ENCODE results near the gene LAMB1. TPM values are rescaled to one million over a fixed set of nuclear protein-coding genes. Genes with fewer than 3 reads are reported as not detected.

Gene LAMB1
- total and polyA plus RNA-seq, 7 donors: 17.0 to 45.9 (median 25.8) TPM

GRCh38 chr7:107946451-107946850 lies 56.5 kb downstream of the LAMB1 start:
- Histone ChIP-seq H3K27ac (no peak overlapping the region), H3K4me1 (peaks cover 10% of the 10 kb centered on the region), H3K9me3 (no peaks in the 10 kb centered on the region), H3K27me3 (ENCODE audit: insufficient read depth in 3 of 3, low read length in 2 of 3) (no peaks in the 10 kb centered on the region), H3K36me3 (ENCODE audit: insufficient read depth in 1 of 2, low read depth in 1 of 2) (peaks cover 6 to 39% of the 10 kb centered on the region in 2 donors), H3K4me3 (no peak overlapping the region)
- TF ChIP-seq, protein P1, sequence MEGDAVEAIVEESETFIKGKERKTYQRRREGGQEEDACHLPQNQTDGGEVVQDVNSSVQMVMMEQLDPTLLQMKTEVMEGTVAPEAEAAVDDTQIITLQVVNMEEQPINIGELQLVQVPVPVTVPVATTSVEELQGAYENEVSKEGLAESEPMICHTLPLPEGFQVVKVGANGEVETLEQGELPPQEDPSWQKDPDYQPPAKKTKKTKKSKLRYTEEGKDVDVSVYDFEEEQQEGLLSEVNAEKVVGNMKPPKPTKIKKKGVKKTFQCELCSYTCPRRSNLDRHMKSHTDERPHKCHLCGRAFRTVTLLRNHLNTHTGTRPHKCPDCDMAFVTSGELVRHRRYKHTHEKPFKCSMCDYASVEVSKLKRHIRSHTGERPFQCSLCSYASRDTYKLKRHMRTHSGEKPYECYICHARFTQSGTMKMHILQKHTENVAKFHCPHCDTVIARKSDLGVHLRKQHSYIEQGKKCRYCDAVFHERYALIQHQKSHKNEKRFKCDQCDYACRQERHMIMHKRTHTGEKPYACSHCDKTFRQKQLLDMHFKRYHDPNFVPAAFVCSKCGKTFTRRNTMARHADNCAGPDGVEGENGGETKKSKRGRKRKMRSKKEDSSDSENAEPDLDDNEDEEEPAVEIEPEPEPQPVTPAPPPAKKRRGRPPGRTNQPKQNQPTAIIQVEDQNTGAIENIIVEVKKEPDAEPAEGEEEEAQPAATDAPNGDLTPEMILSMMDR (IDR thresholded peaks at IDR 0.05): no peak
- intact Hi-C loops (cut with DNase I): no loop called here
- ATAC-seq: no peak
- DNase-seq: no peak
- WGBS, 3 donors: 56 to 68% (median 65%) methylated on average over 2 of the region's 2 CpGs

DNA sequence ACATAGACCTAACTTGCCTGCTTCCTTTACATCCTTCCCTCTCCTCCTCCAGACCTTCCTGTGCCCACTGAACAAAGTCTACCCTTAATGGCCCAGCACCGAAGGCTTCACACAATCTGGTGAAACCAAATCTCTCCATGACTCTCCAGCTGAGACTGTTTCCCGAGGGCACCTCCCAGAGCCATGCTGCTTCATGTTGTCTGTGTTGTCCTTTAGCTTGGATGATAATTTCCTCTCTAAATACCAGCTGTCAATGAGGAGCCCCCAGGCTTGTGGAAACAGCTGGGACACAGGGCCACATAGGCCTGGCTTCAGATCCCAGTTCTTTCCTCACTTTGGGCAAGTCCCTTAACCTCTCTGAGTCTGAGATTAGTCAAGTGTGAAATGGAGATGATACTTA lies 57.6 kb downstream of the LAMB1 start:
- WGBS, 3 donors: 44 to 62% (median 60%) methylated on average over 2 of the region's 2 CpGs
- intact Hi-C loops (cut with DNase I): no loop called here
- no peaks in the 10 kb centered on the region for H3K27me3 ChIP-seq (ENCODE audit: insufficient read depth in 3 of 3, low read length in 2 of 3)
- DNase-seq (no peak), ATAC-seq (peak in 1 of 4 donors; percentile 18)
- TF ChIP-seq, protein P1 (IDR thresholded peaks at IDR 0.05): no peak
- H3K36me3 ChIP-seq (ENCODE audit: insufficient read depth in 1 of 2, low read depth in 1 of 2): peaks cover 6 to 45% of the 10 kb centered on the region in 2 donors
- peaks cover 10% of the 10 kb centered on the region for H3K4me1 ChIP-seq
- H3K4me3 ChIP-seq: no peak overlapping the region
- no peak overlapping the region for H3K27ac ChIP-seq
- H3K9me3 ChIP-seq: no peaks in the 10 kb centered on the region

GRCh38 chr7:107944411-107945169 lies 58.4 kb downstream of the LAMB1 start:
- TF ChIP-seq, protein P1 (IDR thresholded peaks at IDR 0.05): no peak
- Histone ChIP-seq H3K36me3 (ENCODE audit: insufficient read depth in 1 of 2, low read depth in 1 of 2) (peaks cover 8 to 52% of the 10 kb centered on the region in 2 donors), H3K9me3 (no peaks in the 10 kb centered on the region), H3K4me3 (no peak overlapping the region), H3K27me3 (ENCODE audit: insufficient read depth in 3 of 3, low read length in 2 of 3) (no peaks in the 10 kb centered on the region), H3K4me1 (peaks cover 14% of the 10 kb centered on the region), H3K27ac (no peak overlapping the region)
- 67 to 83% (median 69%) methylated on average over 3 of the region's 3 CpGs for whole genome bisulfite sequencing, 3 donors
- intact Hi-C loops (cut with DNase I): no loop called here
- DNase-seq (no peak), ATAC-seq (no peak)

DNA sequence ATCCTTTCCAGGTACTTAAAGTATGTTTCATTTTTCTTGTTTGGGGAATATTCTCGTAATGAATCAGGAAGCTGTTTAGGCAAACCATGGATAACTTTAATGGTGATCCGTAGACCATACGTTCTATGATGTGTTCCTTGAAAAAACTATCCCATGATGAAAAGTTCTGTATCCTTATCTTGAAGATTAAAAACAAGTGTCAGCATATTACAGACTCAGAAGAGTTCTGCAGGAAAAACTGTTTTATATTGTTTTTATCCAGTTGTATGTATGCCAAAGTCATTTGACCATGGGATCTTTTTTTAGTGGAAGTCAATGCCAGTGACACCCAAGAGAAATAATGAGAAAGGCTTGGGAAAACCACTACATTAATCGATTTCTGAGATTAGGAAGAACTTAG lies 59.9 kb downstream of the LAMB1 start:
- peaks cover 30% of the 10 kb centered on the region for H3K4me1 ChIP-seq
- H3K27ac ChIP-seq: no peak overlapping the region
- WGBS, 3 donors: 91 to 97% (median 94%) methylated on average over 4 of the region's 4 CpGs
- ATAC-seq (no peak), DNase-seq (no peak)
- intact Hi-C loops (cut with DNase I): no loop called here
- H3K27me3 ChIP-seq (ENCODE audit: insufficient read depth in 3 of 3, low read length in 2 of 3): no peaks in the 10 kb centered on the region
- H3K36me3 ChIP-seq (ENCODE audit: insufficient read depth in 1 of 2, low read depth in 1 of 2): peaks cover 11 to 55% of the 10 kb centered on the region in 2 donors
- no peaks in the 10 kb centered on the region for H3K9me3 ChIP-seq
- TF ChIP-seq, protein P1 (IDR thresholded peaks at IDR 0.05): no peak
- no peak overlapping the region for H3K4me3 ChIP-seq
